Muscle of leg (tissue), 11 donors: ENCODE data around the gene SRSF3. TPM values are rescaled to one million over a fixed set of nuclear protein-coding genes. Genes with fewer than 3 reads are reported as not detected.
"Not testable (repeated sequence)": the region's sequence is repeated elsewhere in the genome, so short reads cannot be mapped to it uniquely, and the experiment has no call there.

Experiments
- DNase-seq: peaks from one replicate; pipeline ENCODE4 v3.0.0; 2013
- H3K27ac ChIP-seq: one replicate; pipeline ENCODE4 v1.5.1; 2013; ENCODE audit warnings: mild to moderate bottlenecking, low read length, control low read depth
- H3K27me3 ChIP-seq: one replicate; pipeline ENCODE4 v1.6.1; 2013; ENCODE audit warnings: low read length; ENCODE audit not compliant: control insufficient read depth, insufficient read depth
- H3K36me3 ChIP-seq: one replicate; pipeline ENCODE4 v1.6.1; 2013; ENCODE audit warnings: low read length; ENCODE audit not compliant: control insufficient read depth, insufficient read depth
- H3K4me1 ChIP-seq: one replicate; pipeline ENCODE4 v1.6.1; 2013; ENCODE audit warnings: low read length; ENCODE audit not compliant: control insufficient read depth, insufficient read depth
- H3K4me3 ChIP-seq: one replicate; pipeline ENCODE4 v1.5.1; 2013; ENCODE audit warnings: low read length, control low read depth
- H3K9me3 ChIP-seq: replicated peaks from 2 replicates; pipeline ENCODE4 v1.6.1; 2013; ENCODE audit warnings: low read depth, low read length; ENCODE audit not compliant: control insufficient read depth
- WGBS: methylation state at CpG from one replicate; pipeline ENCODE4 v1.1.5; 2013; ENCODE audit warnings: missing lambda C conversion rate; ENCODE audit not compliant: insufficient coverage; 5-methylcytosine and 5-hydroxymethylcytosine counted together
- polyA plus RNA-seq, 8 donors: library from polyadenylated mRNA; unstranded; fragments of 120-200 nt; gene quantifications; one replicate each; pipeline versions ENCODE4 v1.2.1 to v1.2.3, GENCODE V29; 2013; ENCODE audit warnings: inconsistent platforms in 1 of 8, low replicate concordance in 1 of 8; ENCODE audit not compliant: insufficient read length in 8 of 8, insufficient read depth in 1 of 8
- total RNA-seq: library from RNA; stranded (reverse); fragments of 120-200 nt; gene quantifications from one replicate; pipeline ENCODE4 v1.2.4, GENCODE V29; 2013

SRSF3 gene
- total and polyA plus RNA-seq, 9 donors: 261 to 413 (median 315) TPM

DNA sequence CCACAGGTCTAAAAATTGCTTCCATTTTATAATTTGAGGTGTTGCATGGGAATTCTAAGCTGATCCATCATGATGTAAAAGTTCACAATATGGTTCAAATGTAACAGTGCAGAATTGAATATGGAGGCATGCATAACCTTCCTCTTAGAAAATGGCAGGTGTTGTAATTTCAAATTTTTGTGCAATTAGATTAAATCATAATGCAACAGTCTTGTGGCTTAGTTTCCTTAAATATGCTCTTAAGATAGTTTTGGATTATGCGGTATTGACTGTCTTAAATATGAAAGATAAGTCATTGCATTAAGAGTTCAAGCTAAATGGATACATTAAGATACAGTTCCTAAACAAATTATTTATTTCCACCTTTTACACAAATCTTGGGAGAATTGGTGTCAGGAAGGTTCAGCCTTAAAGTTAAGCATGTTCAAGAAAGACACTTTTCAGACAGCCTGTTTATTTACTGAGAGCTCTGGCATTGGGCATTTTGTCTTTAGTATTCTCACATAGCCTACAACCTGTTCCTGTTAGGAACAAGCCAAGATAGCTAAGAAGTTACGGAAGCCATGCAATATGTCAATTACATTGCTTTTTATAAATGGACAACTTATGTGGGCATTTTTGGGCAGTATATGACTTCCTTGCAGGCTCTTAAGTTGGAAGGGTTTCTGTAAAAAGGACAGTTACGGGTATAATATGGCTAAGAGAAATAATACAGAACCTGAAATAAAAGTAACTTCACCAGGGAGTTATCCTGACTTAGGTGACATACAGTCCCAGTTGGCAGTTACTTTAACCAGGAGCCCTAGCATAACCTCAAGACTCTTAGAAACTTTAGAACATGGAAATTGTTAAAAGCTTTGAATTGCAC, 9.3 kb downstream of the SRSF3 start:
- Histone ChIP-seq H3K36me3 (peaks cover 64% of the 10 kb centered on the region), H3K4me3 (no peak overlapping the region), H3K4me1 (peaks cover 21% of the 10 kb centered on the region), H3K9me3 (no peaks in the 10 kb centered on the region), H3K27me3 (no peaks in the 10 kb centered on the region), H3K27ac (no peak overlapping the region)
- no CpG with 5 or more reads among the region's 3 CpGs for WGBS
- DNase-seq: no peak

DNA sequence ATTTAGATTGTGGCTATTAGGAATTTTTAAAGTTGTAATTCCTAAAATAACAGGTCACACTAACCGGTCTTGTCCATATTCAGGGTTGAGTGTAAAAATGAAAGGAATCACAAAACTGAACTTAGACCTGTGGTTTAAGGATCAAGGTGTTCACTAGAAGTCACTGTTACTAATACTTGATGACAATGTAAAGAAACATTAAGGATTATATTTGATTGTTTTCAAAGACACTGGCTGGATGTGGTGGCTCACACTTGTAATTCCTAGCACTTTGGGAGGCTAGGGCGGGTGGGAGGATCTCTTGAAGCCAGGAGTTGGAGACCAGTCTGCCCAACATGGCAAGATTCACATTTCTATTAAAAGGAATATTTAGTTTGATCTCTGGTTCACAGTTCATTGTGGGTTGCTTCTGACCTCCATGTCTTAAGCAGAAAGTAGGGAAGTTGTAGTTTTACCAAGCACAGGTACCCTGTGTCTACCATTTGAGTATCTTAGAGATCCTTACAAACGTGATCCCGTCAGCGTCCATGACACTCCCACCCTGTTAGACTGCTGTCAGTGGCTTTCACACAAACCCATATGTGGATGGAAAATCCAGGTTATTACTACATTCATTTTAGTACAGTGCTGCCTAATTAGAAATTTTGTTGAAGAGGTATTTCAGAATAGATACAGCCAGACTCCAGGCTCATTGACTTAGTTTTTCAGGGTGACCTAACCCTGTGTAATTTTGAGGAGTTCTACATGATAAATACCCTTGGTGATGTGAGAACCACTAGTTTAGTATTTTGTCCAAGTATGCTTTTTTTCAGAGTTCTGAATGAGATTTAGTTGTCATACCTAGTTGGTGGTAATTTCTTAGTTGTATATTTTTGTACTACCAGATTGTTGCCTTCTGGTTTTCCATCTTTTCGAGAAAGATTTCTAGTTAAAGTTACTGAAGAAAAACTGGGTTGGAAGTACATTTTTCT, 10.2 kb downstream of the SRSF3 start:
- peaks cover 63% of the 10 kb centered on the region for H3K36me3 ChIP-seq
- no peak overlapping the region for H3K4me3 ChIP-seq
- H3K27ac ChIP-seq: no peak overlapping the region
- no peaks in the 10 kb centered on the region for H3K9me3 ChIP-seq
- peaks cover 16% of the 10 kb centered on the region for H3K4me1 ChIP-seq
- no peak for DNase-seq
- H3K27me3 ChIP-seq: no peaks in the 10 kb centered on the region
- WGBS: no CpG with 5 or more reads among the region's 6 CpGs

DNA sequence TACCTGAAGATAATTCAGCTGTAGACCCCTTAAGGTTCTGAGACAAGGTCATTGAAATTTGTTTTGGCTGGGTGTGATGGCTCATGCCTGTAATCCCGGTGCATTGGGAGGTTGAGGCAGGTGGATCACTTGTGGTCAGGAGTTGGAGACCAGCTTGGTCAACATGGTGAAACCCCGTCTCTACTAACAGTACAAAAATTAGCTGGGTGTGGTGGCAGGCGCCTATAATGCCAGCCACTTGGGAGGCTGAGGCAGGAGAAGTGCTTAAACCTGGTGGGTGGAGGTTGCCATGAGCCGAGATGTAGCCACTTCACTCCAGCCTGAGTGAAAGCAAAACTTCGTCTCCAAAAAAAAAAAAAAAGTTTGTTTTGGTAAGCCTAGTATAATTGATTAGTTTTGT, 11.0 kb downstream of the SRSF3 start:
- peaks cover 10% of the 10 kb centered on the region for H3K4me1 ChIP-seq
- H3K36me3 ChIP-seq: peaks cover 59% of the 10 kb centered on the region
- no peak for DNase-seq
- no peaks in the 10 kb centered on the region for H3K27me3 ChIP-seq
- H3K9me3 ChIP-seq: no peaks in the 10 kb centered on the region
- no peak overlapping the region for H3K27ac ChIP-seq
- H3K4me3 ChIP-seq: no peak overlapping the region
- no CpG with 5 or more reads among the region's 5 CpGs for WGBS

DNA sequence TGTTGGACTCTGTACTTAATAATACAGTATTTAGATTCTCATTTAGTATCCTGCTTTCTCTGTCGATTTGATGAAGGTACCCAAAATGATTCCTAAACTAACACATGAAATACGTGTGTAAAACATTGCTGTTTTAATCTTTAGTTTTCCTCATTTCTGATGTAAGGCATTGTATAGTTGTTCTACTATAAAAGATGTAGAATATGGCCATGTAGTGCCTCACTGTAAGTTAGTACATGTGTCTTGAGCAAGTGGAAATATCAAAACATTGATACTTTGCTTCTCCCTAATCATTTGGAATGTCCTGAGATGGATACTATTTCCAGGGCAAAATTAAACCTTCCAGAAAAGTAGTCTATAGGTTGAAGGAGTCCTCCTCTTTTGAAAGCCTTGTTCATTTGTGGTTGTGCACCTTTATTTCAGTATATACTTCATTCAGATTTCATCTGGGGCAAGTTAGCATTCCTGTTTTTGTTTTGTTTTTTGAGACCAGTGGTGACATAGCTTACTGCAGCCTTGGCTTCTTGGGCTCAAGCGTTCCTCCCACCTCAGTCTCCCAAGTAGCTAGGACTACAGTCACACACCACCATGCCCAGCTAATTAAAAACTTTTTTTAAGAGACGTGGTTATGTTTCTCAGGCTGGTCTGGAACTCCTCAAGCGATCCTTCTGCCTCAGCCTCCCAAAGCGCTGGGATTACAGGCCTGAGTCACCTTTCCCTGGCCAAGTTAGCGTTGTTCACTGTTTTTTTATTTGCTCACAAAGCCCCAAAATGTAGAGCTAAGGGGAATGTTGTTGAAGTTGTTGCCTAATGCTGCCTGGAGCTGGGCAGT, 11.6 kb downstream of the SRSF3 start:
- H3K4me1 ChIP-seq: peaks cover 10% of the 10 kb centered on the region
- WGBS: 89% methylated on average over 4 of the region's 7 CpGs
- peaks cover 59% of the 10 kb centered on the region for H3K36me3 ChIP-seq
- H3K4me3 ChIP-seq: no peak overlapping the region
- no peaks in the 10 kb centered on the region for H3K27me3 ChIP-seq
- no peak for DNase-seq
- H3K9me3 ChIP-seq: no peaks in the 10 kb centered on the region
- H3K27ac ChIP-seq: no peak overlapping the region

DNA sequence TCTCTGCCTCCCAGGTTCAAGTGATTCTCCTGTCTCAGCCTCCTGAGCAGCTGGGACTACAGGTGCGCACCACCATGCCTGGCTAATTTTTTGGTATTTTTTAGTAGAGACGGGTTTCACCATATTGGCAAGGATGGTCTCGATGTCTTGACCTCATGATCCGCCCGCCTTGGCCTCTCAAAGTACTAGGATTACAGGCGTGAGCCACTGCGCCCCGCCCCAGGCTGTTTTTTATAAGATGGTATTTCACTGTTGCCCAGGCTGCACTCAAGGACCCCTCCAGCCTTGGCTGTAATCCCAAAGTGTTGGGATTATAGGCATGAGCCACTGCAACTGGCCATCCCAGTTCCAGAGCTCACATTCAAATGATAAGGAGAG, 13.1 kb downstream of the SRSF3 start:
- H3K27ac ChIP-seq, H3K4me1 ChIP-seq: not testable (repeated sequence)
- WGBS: 82% methylated on average over 2 of the region's 8 CpGs

DNA sequence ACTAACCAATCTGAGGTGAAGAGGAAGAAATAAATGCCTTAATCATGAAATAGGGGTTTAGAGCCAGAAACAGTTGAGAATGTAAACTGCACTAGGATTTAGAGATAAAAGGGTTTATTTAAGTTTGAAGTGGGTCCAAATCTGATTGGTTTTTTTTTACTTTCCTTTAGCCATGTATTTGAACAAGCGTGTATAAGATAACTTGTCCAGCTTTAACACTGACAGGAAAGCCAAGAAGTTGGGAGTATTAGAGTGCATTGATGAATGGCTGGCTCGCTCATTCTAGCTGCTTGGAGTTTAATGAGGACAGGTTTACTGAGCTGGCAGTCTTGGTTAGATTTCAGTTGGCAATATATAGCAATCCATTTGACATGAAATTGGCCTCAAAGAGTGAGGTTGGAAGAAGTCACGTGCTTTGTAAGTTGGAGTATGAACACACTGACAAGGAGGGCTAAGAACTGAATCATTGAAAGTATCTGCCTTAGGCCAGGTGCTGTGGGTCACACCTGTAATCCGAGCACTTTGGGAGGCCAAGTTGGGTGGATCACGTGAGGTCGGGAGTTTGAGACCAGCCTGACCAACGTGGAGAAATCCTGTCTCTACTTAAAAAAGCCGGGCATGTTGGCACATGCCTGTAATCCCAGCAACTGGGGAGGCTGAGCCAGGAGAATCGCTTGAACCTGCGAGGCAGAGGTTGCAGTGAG, 13.7 kb downstream of the SRSF3 start:
- peaks cover 60% of the 10 kb centered on the region for H3K36me3 ChIP-seq
- H3K4me3 ChIP-seq: no peak overlapping the region
- H3K4me1 ChIP-seq: peaks cover 5% of the 10 kb centered on the region
- no peak for DNase-seq
- H3K27ac ChIP-seq: no peak overlapping the region
- H3K9me3 ChIP-seq: no peaks in the 10 kb centered on the region
- WGBS: 88% methylated on average over 8 of the region's 10 CpGs
- no peaks in the 10 kb centered on the region for H3K27me3 ChIP-seq

More for the DNA sequence above, 13.1 kb downstream of the SRSF3 start:
- H3K27me3 ChIP-seq, H3K4me3 ChIP-seq, H3K9me3 ChIP-seq, DNase-seq: not testable (repeated sequence)
- H3K36me3 ChIP-seq: peaks cover 60% of the 10 kb centered on the region

DNA sequence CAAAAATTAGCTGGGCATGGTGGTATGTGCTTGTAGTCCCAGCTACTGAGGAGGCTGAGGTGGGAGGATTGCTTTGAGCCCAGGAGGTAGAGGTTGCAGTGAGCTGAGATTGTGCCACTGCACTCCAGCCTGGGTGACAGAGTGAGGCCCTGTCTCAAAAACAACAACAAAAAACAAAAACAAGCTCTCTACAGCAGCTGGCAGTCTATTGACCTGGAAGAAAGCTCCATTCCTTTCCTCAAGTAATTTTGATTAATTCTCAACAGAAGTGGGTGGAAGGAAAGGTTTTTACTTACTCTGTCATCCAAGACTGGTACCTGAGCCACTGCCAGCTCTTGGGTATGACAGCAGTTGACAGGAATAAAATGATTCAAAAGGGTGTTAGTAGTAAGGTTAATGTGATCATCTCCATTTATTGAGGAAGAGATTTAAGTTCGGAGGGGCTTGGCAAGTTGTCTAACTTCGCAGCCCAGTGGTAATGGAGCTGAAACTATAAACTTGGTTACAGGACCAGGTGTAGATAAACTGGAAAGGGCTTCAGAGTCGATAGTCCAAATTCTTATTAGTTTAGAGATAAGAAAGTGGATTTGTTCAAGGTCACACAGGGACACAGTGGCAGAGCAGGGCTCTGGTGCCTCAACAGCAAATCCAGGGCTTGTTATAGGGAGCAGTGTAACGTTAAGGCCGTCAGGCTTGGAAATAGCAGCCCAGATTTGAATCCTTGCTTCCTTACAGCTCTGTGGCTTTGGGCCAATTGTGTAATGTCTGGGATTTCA, 14.8 kb downstream of the SRSF3 start:
- H3K36me3 ChIP-seq: peaks cover 62% of the 10 kb centered on the region
- DNase-seq: no peak
- no peak overlapping the region for H3K4me3 ChIP-seq
- no peaks in the 10 kb centered on the region for H3K9me3 ChIP-seq
- no peak overlapping the region for H3K27ac ChIP-seq
- H3K4me1 ChIP-seq: peaks cover 5% of the 10 kb centered on the region
- WGBS: 57% methylated on average over 5 of the region's 5 CpGs
- no peaks in the 10 kb centered on the region for H3K27me3 ChIP-seq

DNA sequence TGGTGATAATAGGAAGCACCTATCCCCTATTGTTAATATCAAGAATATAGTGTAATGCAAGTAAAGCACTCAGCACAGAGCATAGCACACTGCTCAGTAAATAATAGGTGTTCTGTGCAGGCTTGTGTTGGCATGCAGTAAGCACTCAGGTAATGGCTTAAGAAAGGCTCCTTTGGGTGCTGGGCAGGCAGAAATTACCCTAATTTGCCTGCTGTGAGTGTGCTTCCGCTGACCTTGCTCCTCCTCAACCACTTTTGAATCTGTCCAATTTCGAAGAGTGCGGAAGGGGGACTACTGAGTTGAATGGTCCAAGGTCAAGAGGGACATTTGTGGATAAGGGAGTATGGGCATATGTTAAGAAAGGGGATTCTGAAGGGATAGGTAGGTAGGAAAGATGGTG, 15.4 kb downstream of the SRSF3 start:
- DNase-seq: no peak
- Histone ChIP-seq H3K36me3 (peaks cover 57% of the 10 kb centered on the region), H3K4me1 (peaks cover 5% of the 10 kb centered on the region), H3K4me3 (no peak overlapping the region), H3K27me3 (no peaks in the 10 kb centered on the region), H3K9me3 (no peaks in the 10 kb centered on the region), H3K27ac (no peak overlapping the region)
- WGBS: 100% methylated on average over 2 of the region's 3 CpGs
